ENCODE data around the gene NAV1.

- TF ChIP-seq CTCF (IDR thresholded peaks at IDR 0.05; ENCODE audit: low read depth, low read length, missing input control): no peak
- TF ChIP-seq MAX (IDR thresholded peaks at IDR 0.05): no peak
- no peak for TF ChIP-seq NR2F2 (IDR thresholded peaks at IDR 0.05)
- no peak for TF ChIP-seq TAF1 (conservative IDR thresholded peaks at IDR 0.05)
- TF ChIP-seq JUND (IDR thresholded peaks at IDR 0.05): no peak
- no peak for TF ChIP-seq SP1 (IDR thresholded peaks at IDR 0.05)
- TF ChIP-seq RAD21 (IDR thresholded peaks at IDR 0.05): no peak
- TF ChIP-seq HNF4A (conservative IDR thresholded peaks at IDR 0.05): no peak
- TF ChIP-seq GABPA (IDR thresholded peaks at IDR 0.05 in 1 of 2, conservative IDR thresholded peaks at IDR 0.05 in 1 of 2): no peak
- no peak for TF ChIP-seq RXRA (IDR thresholded peaks at IDR 0.05)
These were observed 24.5 kb downstream of the NAV1 start for GRCh38 chr1:201563406-201563780.
